CD4-positive, alpha-beta T cell (primary cell): ENCODE data around the gene CCNG2. TPM values are rescaled to one million over a fixed set of nuclear protein-coding genes. Genes with fewer than 3 reads are reported as not detected.

Source experiments
- ATAC-seq: fragments of 200-7000 bp; cut with Tn5 transposase; one replicate; pipeline ENCODE4 v1.10.0; 2022; ENCODE audit warnings: mild to moderate bottlenecking; ENCODE audit not compliant: poor library complexity
- CTCF ChIA-PET: fragments of 350-600 bp; sonication (Branson Sonifier 250); formaldehyde crosslinking; loops from one replicate; lab custom pipeline; 2021; ENCODE audit warnings: antibody characterized with exemption, inconsistent platforms; lab: Charles Lee
- POLR2A ChIA-PET: fragments of 350-600 bp; sonication (Branson Sonifier 250); formaldehyde crosslinking; loops from one replicate; lab custom pipeline; 2021; ENCODE audit warnings: antibody characterized with exemption, inconsistent platforms; lab: Charles Lee
- DNase-seq, 14 experiments: peaks; one replicate each; pipeline ENCODE4 v3.0.0-alpha.2; 2013 to 2020; ENCODE audit warnings: mixed read lengths in 2 of 14
- H3K27ac ChIP-seq, 2 donors: one replicate each; pipeline versions ENCODE4 v1.5.1 to v1.7.0; 2013; ENCODE audit warnings: low read length in 2 of 2, low read depth in 1 of 2, mild to moderate bottlenecking in 1 of 2
- H3K27me3 ChIP-seq, 2 experiments: 1 replicate in 1 of 2; 2 replicates in 1 of 2; pipeline versions ENCODE4 v1.6.1 to v1.7.0; 2013; ENCODE audit warnings: low read length in 2 of 2, control low read depth in 1 of 2, mild to moderate bottlenecking in 1 of 2, moderate library complexity in 1 of 2; ENCODE audit not compliant: insufficient read depth in 2 of 2, control insufficient read depth in 1 of 2
- H3K36me3 ChIP-seq: one replicate; pipeline ENCODE4 v1.6.1; 2013; ENCODE audit warnings: low read length, control low read depth; ENCODE audit not compliant: insufficient read depth
- H3K4me1 ChIP-seq: one replicate; pipeline ENCODE4 v1.6.1; 2013; ENCODE audit warnings: low read length, control low read depth; ENCODE audit not compliant: insufficient read depth
- H3K4me3 ChIP-seq: one replicate; pipeline ENCODE4 v1.5.1; 2013; ENCODE audit warnings: mild to moderate bottlenecking, low read length, moderate library complexity
- H3K9me3 ChIP-seq, 2 experiments: 1 replicate in 1 of 2; 2 replicates in 1 of 2; pipeline versions ENCODE4 v1.6.1 to v1.7.0; 2013; ENCODE audit warnings: low read length in 2 of 2, mild to moderate bottlenecking in 2 of 2, control low read depth in 1 of 2, moderate library complexity in 1 of 2; ENCODE audit not compliant: control insufficient read depth in 1 of 2, insufficient read depth in 1 of 2
- H3K27ac Mint-ChIP-seq: one replicate; pipeline ENCODE4 v1.8.0; 2020; ENCODE audit warnings: mixed read lengths
- H3K27me3 Mint-ChIP-seq: one replicate; pipeline ENCODE4 v1.8.0; 2021; ENCODE audit warnings: mixed read lengths
- H3K36me3 Mint-ChIP-seq: one replicate; pipeline ENCODE4 v1.8.0; 2021; ENCODE audit warnings: low read depth, mixed read lengths
- H3K4me1 Mint-ChIP-seq: one replicate; pipeline ENCODE4 v1.8.0; 2021; ENCODE audit warnings: low read depth, mixed read lengths
- H3K4me3 Mint-ChIP-seq: one replicate; pipeline ENCODE4 v1.8.0; 2020; ENCODE audit warnings: mild to moderate bottlenecking, mixed read lengths
- H3K9me3 Mint-ChIP-seq: one replicate; pipeline ENCODE4 v1.8.0; 2020; ENCODE audit warnings: mixed read lengths
- intact Hi-C, 2 experiments: fragments of 100-400 bp; cut with DNase I in 1 of 2; cut with micrococcal nuclease in 1 of 2; formaldehyde crosslinking; loops; one replicate each; pipeline versions ENCODE4 v1.15.1 to v1.9.0; 2023 to 2025; cut with DNase I, micrococcal nuclease
- total RNA-seq, 174 experiments: library from RNA in 2 of 174; stranded (reverse) in 2 of 174; gene quantifications; one replicate each; pipeline ENCODE4 v1.2.3 and lab custom pipeline; 2021 to 2026
- TF ChIP-seq, protein P1 (sequence below): fragments of 200-600 bp; IDR thresholded peaks from one replicate; pipeline ENCODE4 v1.8.0; 2022; ENCODE audit warnings: antibody characterized with exemption, mild to moderate bottlenecking

Gene CCNG2
- total RNA-seq, 2 experiments from 2014 or later = 20.6 to 21.3 TPM

DNA sequence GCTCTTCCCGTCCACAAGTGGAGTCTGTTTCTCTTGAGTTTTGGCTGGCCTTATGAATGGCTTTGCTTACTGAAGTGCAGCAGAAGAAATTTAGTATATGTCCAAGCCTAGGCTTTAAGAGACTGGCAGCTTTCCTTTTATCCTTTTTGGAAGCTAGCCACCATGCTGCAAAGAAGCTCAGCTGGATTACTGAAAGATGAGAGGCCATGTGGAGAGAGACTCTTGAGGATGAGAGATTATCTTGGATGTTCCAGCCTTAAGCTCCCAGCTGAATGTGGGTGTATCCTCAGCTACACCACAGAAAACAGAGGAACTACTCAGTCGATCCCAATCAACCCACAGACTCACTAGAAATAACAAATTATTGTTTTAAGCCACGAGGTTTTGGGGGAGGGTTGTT, 12.5 kb downstream of the CCNG2 start:
- intact Hi-C loops = no loop called here
- Mint-ChIP-seq H3K36me3 (peaks cover 43% of the 10 kb centered on the region), H3K9me3 (no peaks in the 10 kb centered on the region), H3K4me1 (no peaks in the 10 kb centered on the region), H3K27me3 (no peaks in the 10 kb centered on the region), H3K27ac (no peak overlapping the region), H3K4me3 (no peak overlapping the region)
- ATAC-seq = no peak
- no peaks in the 10 kb centered on the region for H3K27me3 ChIP-seq
- no peaks in the 10 kb centered on the region for H3K9me3 ChIP-seq
- no peak overlapping the region for H3K27ac ChIP-seq
- no peaks in the 10 kb centered on the region for H3K4me1 ChIP-seq
- H3K4me3 ChIP-seq = no peak overlapping the region
- POLR2A ChIA-PET = no interaction called here
- no peak for DNase-seq
- H3K36me3 ChIP-seq = peaks cover 28% of the 10 kb centered on the region
- CTCF ChIA-PET = no interaction called here
- TF ChIP-seq, protein P1, sequence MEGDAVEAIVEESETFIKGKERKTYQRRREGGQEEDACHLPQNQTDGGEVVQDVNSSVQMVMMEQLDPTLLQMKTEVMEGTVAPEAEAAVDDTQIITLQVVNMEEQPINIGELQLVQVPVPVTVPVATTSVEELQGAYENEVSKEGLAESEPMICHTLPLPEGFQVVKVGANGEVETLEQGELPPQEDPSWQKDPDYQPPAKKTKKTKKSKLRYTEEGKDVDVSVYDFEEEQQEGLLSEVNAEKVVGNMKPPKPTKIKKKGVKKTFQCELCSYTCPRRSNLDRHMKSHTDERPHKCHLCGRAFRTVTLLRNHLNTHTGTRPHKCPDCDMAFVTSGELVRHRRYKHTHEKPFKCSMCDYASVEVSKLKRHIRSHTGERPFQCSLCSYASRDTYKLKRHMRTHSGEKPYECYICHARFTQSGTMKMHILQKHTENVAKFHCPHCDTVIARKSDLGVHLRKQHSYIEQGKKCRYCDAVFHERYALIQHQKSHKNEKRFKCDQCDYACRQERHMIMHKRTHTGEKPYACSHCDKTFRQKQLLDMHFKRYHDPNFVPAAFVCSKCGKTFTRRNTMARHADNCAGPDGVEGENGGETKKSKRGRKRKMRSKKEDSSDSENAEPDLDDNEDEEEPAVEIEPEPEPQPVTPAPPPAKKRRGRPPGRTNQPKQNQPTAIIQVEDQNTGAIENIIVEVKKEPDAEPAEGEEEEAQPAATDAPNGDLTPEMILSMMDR = no peak

DNA sequence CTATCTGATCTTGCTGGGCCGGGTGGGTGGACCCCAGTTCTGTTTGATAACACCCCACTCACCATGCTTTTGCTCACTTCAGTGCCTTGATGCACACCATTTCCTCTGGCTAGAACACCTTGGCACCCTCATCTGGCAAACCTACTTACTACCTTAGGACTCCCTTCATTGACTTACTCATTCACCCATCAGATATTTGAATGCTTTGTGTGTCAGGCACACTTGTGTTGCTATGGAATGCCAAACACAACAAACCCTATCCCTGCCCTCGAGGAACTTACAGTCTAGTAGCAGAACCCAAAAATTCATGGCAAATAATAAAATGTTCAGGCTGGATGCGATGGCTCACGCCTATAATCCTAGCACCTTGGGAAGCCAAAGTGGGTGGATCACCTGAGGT, 13.9 kb downstream of the CCNG2 start:
- Mint-ChIP-seq H3K27ac (no peak overlapping the region), H3K9me3 (no peaks in the 10 kb centered on the region), H3K4me1 (no peaks in the 10 kb centered on the region), H3K36me3 (peaks cover 30% of the 10 kb centered on the region), H3K27me3 (no peaks in the 10 kb centered on the region), H3K4me3 (no peak overlapping the region)
- POLR2A ChIA-PET = no interaction called here
- intact Hi-C loops = no loop called here
- no peaks in the 10 kb centered on the region for H3K9me3 ChIP-seq
- H3K36me3 ChIP-seq = peaks cover 15% of the 10 kb centered on the region
- no peak overlapping the region for H3K27ac ChIP-seq
- H3K4me1 ChIP-seq = no peaks in the 10 kb centered on the region
- no peak overlapping the region for H3K4me3 ChIP-seq
- no peaks in the 10 kb centered on the region for H3K27me3 ChIP-seq
- TF ChIP-seq, protein P1 = no peak
- ATAC-seq (no peak), DNase-seq (no peak)
- CTCF ChIA-PET = no interaction called here

DNA sequence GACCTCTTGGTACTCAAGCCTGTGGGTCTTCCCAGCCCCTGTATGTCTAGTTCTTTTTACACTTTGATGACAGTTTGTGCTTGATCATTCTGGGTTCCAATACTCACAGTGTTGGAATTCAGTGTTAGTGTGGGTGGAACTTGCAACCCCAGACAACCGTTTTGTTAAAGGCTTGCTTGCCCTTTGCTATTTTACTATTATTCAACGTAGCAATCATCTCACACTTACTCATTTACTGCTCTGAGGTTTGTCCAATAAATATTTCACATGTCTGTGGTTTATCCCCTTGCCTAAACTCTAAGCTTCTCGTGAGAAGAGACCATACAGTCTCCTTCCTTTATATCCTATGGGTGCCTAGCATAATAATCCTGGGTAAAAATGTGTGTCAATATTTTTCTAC, 15.3 kb downstream of the CCNG2 start:
- ChIA-PET POLR2A (no interaction called here), CTCF (no interaction called here)
- TF ChIP-seq, protein P1 = no peak
- Histone ChIP-seq H3K36me3 (peaks cover 12% of the 10 kb centered on the region), H3K27me3 (no peaks in the 10 kb centered on the region), H3K4me1 (no peaks in the 10 kb centered on the region), H3K4me3 (no peak overlapping the region), H3K27ac (no peak overlapping the region), H3K9me3 (no peaks in the 10 kb centered on the region)
- Mint-ChIP-seq H3K27ac (no peak overlapping the region), H3K9me3 (no peaks in the 10 kb centered on the region), H3K36me3 (peaks cover 27% of the 10 kb centered on the region), H3K27me3 (no peaks in the 10 kb centered on the region), H3K4me1 (no peaks in the 10 kb centered on the region), H3K4me3 (no peak overlapping the region)
- DNase-seq = no peak
- intact Hi-C loops = no loop called here
- ATAC-seq = no peak
